NT2/D1 (cell line): ENCODE measurements around the gene ERBB4.

Source experiments
- DNase-seq: peaks from one replicate; pipeline ENCODE4 v3.0.0-alpha.2; 2011; ENCODE audit warnings: low read depth, low spot score
- H3K27me3 ChIP-seq: 2 replicates; pipeline ENCODE4 v1.6.0; 2011; ENCODE audit warnings: mild to moderate bottlenecking; ENCODE audit not compliant: insufficient read length, insufficient read depth
- H3K36me3 ChIP-seq: 2 replicates; pipeline ENCODE4 v1.6.1; 2011; ENCODE audit warnings: mild to moderate bottlenecking, low read length, mixed read lengths; ENCODE audit not compliant: insufficient read depth, insufficient read length
- H3K4me1 ChIP-seq: 2 replicates; pipeline ENCODE4 v1.5.1; 2011; ENCODE audit not compliant: insufficient read depth, insufficient read length
- H3K4me3 ChIP-seq: 2 replicates; pipeline ENCODE4 v1.5.1; 2011; ENCODE audit warnings: low read depth; ENCODE audit not compliant: insufficient read length
- H3K9ac ChIP-seq: 2 replicates; pipeline ENCODE4 v1.6.0; 2011; ENCODE audit warnings: low read depth; ENCODE audit not compliant: insufficient read length
- H3K9me3 ChIP-seq: 2 replicates; pipeline ENCODE4 v1.5.1; 2011; ENCODE audit warnings: mild to moderate bottlenecking, low read length; ENCODE audit not compliant: insufficient read depth
- SUZ12 ChIP-seq: IDR thresholded peaks from 2 replicates; pipeline ENCODE4 v1.6.1; 2011; ENCODE audit not compliant: insufficient read length, insufficient read depth; ENCODE audit errors: extremely low read depth
- YY1 ChIP-seq: IDR thresholded peaks from 2 replicates; pipeline ENCODE4 v1.6.1; 2011; ENCODE audit not compliant: insufficient read length, insufficient read depth
- ZNF274 ChIP-seq: IDR thresholded peaks from 2 replicates; pipeline ENCODE4 v1.6.1; 2011; ENCODE audit warnings: mild to moderate bottlenecking, low read depth, low read length

ERBB4 gene

DNA sequence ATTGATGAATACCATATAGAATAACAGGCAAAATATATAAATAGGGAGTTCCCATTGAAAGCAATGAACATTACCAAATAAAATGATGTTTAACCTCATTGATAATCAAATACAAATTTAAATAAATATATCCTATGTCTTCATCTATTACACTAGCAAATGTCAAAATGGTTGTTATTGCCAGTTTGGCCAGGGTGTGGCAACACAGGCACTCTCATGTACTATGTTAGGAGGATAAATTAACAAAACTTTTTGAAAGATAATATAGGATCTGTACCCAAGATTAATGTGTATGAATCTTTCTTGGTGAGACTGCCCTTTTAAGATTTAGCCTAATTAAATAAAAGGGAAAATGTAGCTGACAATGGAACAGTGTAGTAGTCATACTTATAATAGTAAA, 659.3 kb downstream of the ERBB4 start:
- H3K9me3 ChIP-seq, result no peaks in the 10 kb centered on the region
- DNase-seq, result no peak
- H3K4me3 ChIP-seq, result no peak overlapping the region
- H3K9ac ChIP-seq, result no peak overlapping the region
- no peaks in the 10 kb centered on the region for H3K36me3 ChIP-seq
- no peaks in the 10 kb centered on the region for H3K27me3 ChIP-seq
- H3K4me1 ChIP-seq, result no peaks in the 10 kb centered on the region
- TF ChIP-seq YY1, result no peak
- no peak for TF ChIP-seq SUZ12
- TF ChIP-seq ZNF274, result no peak

DNA sequence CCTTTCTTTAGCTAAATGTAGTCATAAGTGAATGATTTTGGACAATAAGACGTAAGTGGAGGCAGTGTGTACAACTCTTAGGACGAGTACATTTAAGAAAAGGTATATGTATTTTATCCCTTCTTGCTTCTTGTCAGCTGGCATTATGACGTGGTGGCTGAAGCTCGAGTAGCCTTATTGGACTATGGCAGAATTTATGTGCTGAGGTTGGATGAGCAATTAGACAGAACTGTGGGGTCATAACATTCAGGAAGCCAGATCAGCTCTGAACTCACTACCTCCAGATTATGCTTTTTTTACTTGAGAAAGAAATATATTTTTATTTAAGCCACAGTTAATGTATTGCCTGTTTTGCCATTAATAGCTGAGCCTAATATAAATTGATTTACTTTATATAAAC, 661.5 kb downstream of the ERBB4 start:
- Histone ChIP-seq H3K36me3 (no peaks in the 10 kb centered on the region), H3K4me1 (no peaks in the 10 kb centered on the region), H3K9ac (no peak overlapping the region), H3K9me3 (no peaks in the 10 kb centered on the region), H3K4me3 (no peak overlapping the region), H3K27me3 (no peaks in the 10 kb centered on the region)
- no peak for TF ChIP-seq SUZ12
- TF ChIP-seq YY1, result no peak
- TF ChIP-seq ZNF274, result no peak
- DNase-seq, result no peak

DNA sequence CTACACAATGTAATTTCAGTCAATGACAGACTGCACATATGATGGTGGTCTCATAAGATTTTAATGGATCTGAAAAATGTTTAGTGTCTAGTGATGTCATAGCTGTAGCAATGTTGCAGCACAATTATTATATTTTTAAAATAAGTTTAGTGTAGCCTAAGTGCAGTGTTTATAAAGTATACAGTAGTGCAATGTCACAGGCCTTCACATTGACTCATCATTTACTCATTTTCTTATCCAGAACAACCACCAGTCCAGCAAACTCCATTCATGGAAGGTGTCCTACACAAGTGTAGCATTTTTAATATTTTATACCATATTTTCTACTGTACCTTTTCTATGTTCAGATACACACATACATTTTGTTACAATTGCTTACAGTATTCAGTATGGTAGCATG, 663.1 kb downstream of the ERBB4 start:
- TF ChIP-seq SUZ12 (no peak), YY1 (no peak), ZNF274 (no peak)
- no peak for DNase-seq

DNA sequence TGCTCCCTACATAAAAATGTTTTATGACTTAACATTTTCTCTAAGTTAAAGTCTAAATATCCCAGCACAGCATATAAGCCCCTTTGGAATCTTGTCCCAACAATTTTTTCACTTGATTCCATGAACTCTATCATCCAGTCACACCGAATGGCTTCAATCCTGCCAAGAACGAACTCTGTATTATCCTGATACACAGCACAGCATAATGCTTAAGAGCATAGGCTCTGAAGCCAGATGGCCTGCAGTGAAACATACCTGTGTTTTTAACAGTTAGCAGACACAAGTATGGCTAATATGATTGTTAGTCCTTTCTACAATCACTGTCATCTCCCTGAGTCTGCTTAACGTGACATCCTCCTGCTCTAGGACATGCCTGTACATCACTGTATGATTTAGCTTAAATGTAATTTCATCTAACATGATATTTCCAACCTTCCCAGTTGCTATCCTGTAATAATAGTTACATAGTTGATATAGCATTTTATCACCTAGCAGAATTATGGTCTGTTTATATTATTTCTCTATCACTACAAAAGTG, 669.5 kb downstream of the ERBB4 start:
- H3K4me3 ChIP-seq, result no peak overlapping the region

More for the DNA sequence above, 663.1 kb downstream of the ERBB4 start:
- no peaks in the 10 kb centered on the region for H3K36me3 ChIP-seq
- no peak overlapping the region for H3K9ac ChIP-seq
- no peaks in the 10 kb centered on the region for H3K4me1 ChIP-seq
- no peak overlapping the region for H3K4me3 ChIP-seq
- no peaks in the 10 kb centered on the region for H3K9me3 ChIP-seq
- no peaks in the 10 kb centered on the region for H3K27me3 ChIP-seq

DNA sequence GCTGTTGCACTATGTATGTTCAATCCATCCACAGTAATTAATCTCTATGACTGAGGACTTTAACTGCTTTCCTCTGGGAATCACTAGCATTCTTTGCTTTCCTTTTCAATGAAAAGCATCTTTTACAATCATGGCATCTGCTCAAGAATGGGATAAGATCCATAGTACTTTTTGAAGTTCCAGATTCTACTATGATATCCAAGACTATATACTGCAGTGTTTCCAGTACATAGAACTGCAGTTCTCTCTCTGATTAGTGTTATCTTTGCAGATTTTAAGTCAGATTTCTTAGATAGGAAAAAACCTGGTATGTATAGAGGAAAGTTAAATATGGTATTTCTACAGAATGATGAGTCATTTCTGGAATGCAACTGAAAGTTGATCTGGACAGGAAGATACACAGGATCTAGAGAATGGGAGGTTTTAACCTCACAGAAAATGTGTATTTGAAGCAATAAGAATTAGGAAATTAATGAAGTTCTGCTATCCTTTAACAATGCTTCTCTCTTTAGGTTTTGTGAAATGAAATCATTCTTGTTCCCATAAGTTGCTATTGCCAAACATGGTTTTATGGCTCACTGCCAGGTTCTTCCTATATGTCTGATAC, 670.7 kb downstream of the ERBB4 start:
- Histone ChIP-seq H3K27me3 (no peaks in the 10 kb centered on the region), H3K4me1 (no peaks in the 10 kb centered on the region), H3K9ac (no peak overlapping the region), H3K4me3 (no peak overlapping the region), H3K9me3 (no peaks in the 10 kb centered on the region; the same call in 1 of the 2 replicates), H3K36me3 (no peaks in the 10 kb centered on the region)
- TF ChIP-seq YY1, result no peak
- no peak for TF ChIP-seq SUZ12
- TF ChIP-seq ZNF274, result no peak
- DNase-seq, result no peak

More for the DNA sequence above, 669.5 kb downstream of the ERBB4 start:
- Histone ChIP-seq H3K9me3 (no peaks in the 10 kb centered on the region), H3K4me1 (no peaks in the 10 kb centered on the region), H3K9ac (no peak overlapping the region), H3K36me3 (no peaks in the 10 kb centered on the region), H3K27me3 (no peaks in the 10 kb centered on the region)
- DNase-seq, result no peak
- no peak for TF ChIP-seq YY1
- no peak for TF ChIP-seq SUZ12
- TF ChIP-seq ZNF274, result no peak

DNA sequence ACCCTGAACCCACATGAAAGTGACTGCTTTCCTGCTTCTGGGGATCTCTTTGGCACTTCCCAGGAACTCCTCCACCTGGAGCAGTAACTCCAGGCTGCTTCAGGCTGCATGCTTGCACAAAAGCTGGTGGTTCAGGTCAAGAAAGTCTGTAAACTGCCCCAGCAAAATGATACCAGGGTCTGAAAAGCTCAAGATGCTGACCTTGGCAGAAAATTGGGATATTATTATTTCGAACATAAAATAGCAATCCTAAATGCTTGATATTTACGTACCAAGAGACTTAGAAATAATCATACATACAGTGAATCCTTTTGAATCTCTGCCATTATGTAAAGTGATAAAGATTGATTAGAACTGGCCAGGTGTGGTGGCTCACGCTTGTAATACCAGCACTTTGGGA, 674.3 kb downstream of the ERBB4 start:
- Histone ChIP-seq H3K4me1 (no peaks in the 10 kb centered on the region), H3K4me3 (no peak overlapping the region), H3K9ac (no peak overlapping the region), H3K27me3 (no peaks in the 10 kb centered on the region), H3K36me3 (no peaks in the 10 kb centered on the region), H3K9me3 (no peaks in the 10 kb centered on the region; the same call in 1 of the 2 replicates)
- TF ChIP-seq SUZ12 (no peak), ZNF274 (no peak), YY1 (no peak)
- DNase-seq, result no peak

DNA sequence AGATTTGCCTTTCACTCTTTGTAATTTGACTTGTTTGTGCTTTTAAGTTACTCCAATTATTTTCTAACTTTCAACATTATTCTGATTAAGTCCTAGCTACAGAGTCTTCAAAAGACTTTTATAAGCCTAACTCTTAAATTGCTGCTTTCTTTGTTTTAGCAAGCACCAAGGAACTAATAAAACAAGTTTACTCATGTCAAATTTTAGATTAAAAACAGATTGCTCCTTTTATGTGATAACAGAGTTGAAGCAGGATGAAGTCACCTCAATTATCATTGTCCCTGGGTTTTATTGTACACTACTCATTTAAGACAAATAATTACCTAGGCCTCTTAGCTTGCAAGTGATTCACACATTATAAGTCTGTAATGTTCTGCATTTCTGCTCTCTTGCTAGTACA, 678.4 kb downstream of the ERBB4 start:
- Histone ChIP-seq H3K9me3 (no peaks in the 10 kb centered on the region; the same call in 1 of the 2 replicates), H3K9ac (no peak overlapping the region), H3K36me3 (no peaks in the 10 kb centered on the region), H3K4me1 (no peaks in the 10 kb centered on the region), H3K27me3 (no peaks in the 10 kb centered on the region), H3K4me3 (no peak overlapping the region)
- TF ChIP-seq SUZ12, result no peak
- DNase-seq, result no peak

DNA sequence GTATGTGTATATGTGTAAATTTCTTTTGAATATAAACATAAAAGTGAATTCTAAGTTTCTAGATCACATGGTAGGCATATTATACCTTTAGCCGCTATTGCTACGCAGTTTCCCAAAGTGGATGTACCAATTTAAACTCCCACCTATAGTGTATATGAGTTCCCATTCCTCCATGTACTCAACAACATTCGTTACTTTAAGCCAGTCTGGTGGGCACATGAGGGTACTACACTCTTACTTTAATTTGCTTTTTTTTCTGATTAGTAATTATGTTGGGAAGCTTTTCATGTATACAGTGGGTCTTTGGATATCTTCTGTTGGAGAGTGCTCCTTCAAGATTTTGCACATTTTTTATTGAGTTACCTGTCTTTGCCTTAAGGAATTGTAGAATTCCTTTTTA, 683.8 kb downstream of the ERBB4 start:
- H3K9ac ChIP-seq, result no peak overlapping the region
- H3K4me3 ChIP-seq, result no peak overlapping the region
- H3K4me1 ChIP-seq, result no peaks in the 10 kb centered on the region
- TF ChIP-seq SUZ12 (no peak), ZNF274 (no peak), YY1 (no peak)
- no peaks in the 10 kb centered on the region for H3K27me3 ChIP-seq
- no peaks in the 10 kb centered on the region for H3K9me3 ChIP-seq
- no peak for DNase-seq
- no peaks in the 10 kb centered on the region for H3K36me3 ChIP-seq
